Measurements from ENCODE around the gene ITIH2.

ITIH2 gene

GRCh38 chr10:7715515-7715914 lies 12.4 kb downstream of the ITIH2 start:
- H3K9me2 ChIP-seq (replicated peaks; ENCODE audit: insufficient read depth, low read length): no peaks in the 10 kb centered on the region
- TF ChIP-seq CTCF (IDR thresholded peaks at IDR 0.05; ENCODE audit: low read length) (no peak), EZH2phosphoT487 (IDR thresholded peaks at IDR 0.05; ENCODE audit: low read length) (no peak), EZH2 (optimal IDR thresholded peaks at IDR 0.05; ENCODE audit: low read depth, low read length) (no peak)
- no peaks in the 10 kb centered on the region for H3K36me3 ChIP-seq (replicated peaks; ENCODE audit: insufficient read depth, low read length)
- no peaks in the 10 kb centered on the region for H3K27me3 ChIP-seq (replicated peaks; ENCODE audit: insufficient read depth, low read length)
- H3F3A ChIP-seq (ENCODE audit: insufficient read depth, low read length): no peaks in the 10 kb centered on the region
- no peak overlapping the region for H3K4me3 ChIP-seq (ENCODE audit: low read length)
- H3K79me2 ChIP-seq (ENCODE audit: low read length): no peaks in the 10 kb centered on the region
- H3K4me2 ChIP-seq (ENCODE audit: low read depth, low read length): no peak overlapping the region
- no peak overlapping the region for H3K9ac ChIP-seq (ENCODE audit: low read length)
- no peak overlapping the region for H2AFZ ChIP-seq (ENCODE audit: low read length)
- no peaks in the 10 kb centered on the region for H4K20me1 ChIP-seq (ENCODE audit: insufficient read depth, low read length)
- DNase-seq: no peak
- no peaks in the 10 kb centered on the region for H3K4me1 ChIP-seq (ENCODE audit: low read length)
- no peak overlapping the region for H3K27ac ChIP-seq (ENCODE audit: low read length)
- no peaks in the 10 kb centered on the region for H3K9me3 ChIP-seq (replicated peaks; ENCODE audit: insufficient read depth, low read length)

- H3K27ac ChIP-seq (ENCODE audit: low read length): no peak overlapping the region
- no peaks in the 10 kb centered on the region for H4K20me1 ChIP-seq (ENCODE audit: insufficient read depth, low read length)
- no peaks in the 10 kb centered on the region for H3K4me1 ChIP-seq (ENCODE audit: low read length)
- H3K4me2 ChIP-seq (ENCODE audit: low read depth, low read length): no peak overlapping the region
- no peak for DNase-seq
- no peaks in the 10 kb centered on the region for H3K9me3 ChIP-seq (replicated peaks; ENCODE audit: insufficient read depth, low read length)
- no peaks in the 10 kb centered on the region for H3F3A ChIP-seq (ENCODE audit: insufficient read depth, low read length)
- H2AFZ ChIP-seq (ENCODE audit: low read length): no peak overlapping the region
- H3K9me2 ChIP-seq (replicated peaks; ENCODE audit: insufficient read depth, low read length): no peaks in the 10 kb centered on the region
- H3K36me3 ChIP-seq (replicated peaks; ENCODE audit: insufficient read depth, low read length): no peaks in the 10 kb centered on the region
- no peaks in the 10 kb centered on the region for H3K79me2 ChIP-seq (ENCODE audit: low read length)
- TF ChIP-seq CTCF (IDR thresholded peaks at IDR 0.05; ENCODE audit: low read length) (no peak), EZH2 (optimal IDR thresholded peaks at IDR 0.05; ENCODE audit: low read depth, low read length) (no peak), EZH2phosphoT487 (IDR thresholded peaks at IDR 0.05; ENCODE audit: low read length) (no peak)
- no peaks in the 10 kb centered on the region for H3K27me3 ChIP-seq (replicated peaks; ENCODE audit: insufficient read depth, low read length)
- H3K9ac ChIP-seq (ENCODE audit: low read length): no peak overlapping the region
- H3K4me3 ChIP-seq (ENCODE audit: low read length): no peak overlapping the region
Observed at GRCh38 chr10:7717767-7718166, 14.7 kb downstream of the ITIH2 start.

- H3F3A ChIP-seq (ENCODE audit: insufficient read depth, low read length): no peaks in the 10 kb centered on the region
- no peaks in the 10 kb centered on the region for H3K79me2 ChIP-seq (ENCODE audit: low read length)
Observed at GRCh38 chr10:7718685-7719084, 15.6 kb downstream of the ITIH2 start.

More at GRCh38 chr10:7718685-7719084, 15.6 kb downstream of the ITIH2 start:
- H3K27me3 ChIP-seq (replicated peaks; ENCODE audit: insufficient read depth, low read length): no peaks in the 10 kb centered on the region
- H2AFZ ChIP-seq (ENCODE audit: low read length): no peak overlapping the region
- H3K9me2 ChIP-seq (replicated peaks; ENCODE audit: insufficient read depth, low read length): no peaks in the 10 kb centered on the region
- no peaks in the 10 kb centered on the region for H3K9me3 ChIP-seq (replicated peaks; ENCODE audit: insufficient read depth, low read length)
- H3K36me3 ChIP-seq (replicated peaks; ENCODE audit: insufficient read depth, low read length): no peaks in the 10 kb centered on the region
- H4K20me1 ChIP-seq (ENCODE audit: insufficient read depth, low read length): no peaks in the 10 kb centered on the region
- TF ChIP-seq EZH2phosphoT487 (IDR thresholded peaks at IDR 0.05; ENCODE audit: low read length) (no peak), CTCF (IDR thresholded peaks at IDR 0.05; ENCODE audit: low read length) (no peak), EZH2 (optimal IDR thresholded peaks at IDR 0.05; ENCODE audit: low read depth, low read length) (no peak)
- H3K27ac ChIP-seq (ENCODE audit: low read length): no peak overlapping the region
- DNase-seq: no peak
- H3K9ac ChIP-seq (ENCODE audit: low read length): no peak overlapping the region
- no peaks in the 10 kb centered on the region for H3K4me1 ChIP-seq (ENCODE audit: low read length)
- H3K4me2 ChIP-seq (ENCODE audit: low read depth, low read length): no peak overlapping the region
- H3K4me3 ChIP-seq (ENCODE audit: low read length): no peak overlapping the region
